Erythroblast (primary cell): ENCODE measurements around the gene CLASP1.

Experiments used
- GATA1 ChIP-seq: IDR thresholded peaks from 2 replicates; pipeline ENCODE4 v1.6.1; 2011; ENCODE audit warnings: low read depth, mild to moderate bottlenecking, control low read depth, low read length, moderate library complexity
- POLR2A ChIP-seq: IDR thresholded peaks from 2 replicates; pipeline ENCODE4 v1.6.1; 2011; ENCODE audit warnings: mild to moderate bottlenecking, low read length

DNA sequence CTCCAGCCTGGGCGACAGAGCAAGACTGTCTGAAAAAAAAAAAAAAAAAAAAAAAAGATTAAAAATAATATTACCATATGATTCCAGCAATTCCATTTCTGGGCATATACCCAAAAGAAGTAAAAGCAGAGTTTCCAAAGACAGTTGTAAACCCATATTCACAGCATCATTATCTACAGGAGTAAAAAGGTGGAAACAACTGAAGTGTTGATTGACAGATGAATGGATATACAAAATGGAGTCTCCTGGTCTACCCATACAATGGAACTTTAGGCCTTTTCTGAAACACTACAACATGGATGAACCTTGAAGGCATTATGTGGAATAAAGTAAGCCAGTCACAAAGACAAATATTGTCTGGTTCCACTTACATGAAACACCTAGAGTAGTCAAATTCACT, 112.9 kb downstream of the CLASP1 start:
- TF ChIP-seq POLR2A, result no peak
- no peak for TF ChIP-seq GATA1
